GM18873 (cell line): ENCODE measurements around the gene GPATCH4.

Experiments
- ATAC-seq: cut with Tn5 transposase; IDR thresholded peaks from one replicate; pipeline ENCODE4 v1.9.1; 2021; ENCODE audit warnings: mild to moderate bottlenecking, moderate library complexity, moderate number of reproducible peaks; ENCODE audit not compliant: unreplicated experiment, low FRiP score

The GPATCH4 gene

DNA sequence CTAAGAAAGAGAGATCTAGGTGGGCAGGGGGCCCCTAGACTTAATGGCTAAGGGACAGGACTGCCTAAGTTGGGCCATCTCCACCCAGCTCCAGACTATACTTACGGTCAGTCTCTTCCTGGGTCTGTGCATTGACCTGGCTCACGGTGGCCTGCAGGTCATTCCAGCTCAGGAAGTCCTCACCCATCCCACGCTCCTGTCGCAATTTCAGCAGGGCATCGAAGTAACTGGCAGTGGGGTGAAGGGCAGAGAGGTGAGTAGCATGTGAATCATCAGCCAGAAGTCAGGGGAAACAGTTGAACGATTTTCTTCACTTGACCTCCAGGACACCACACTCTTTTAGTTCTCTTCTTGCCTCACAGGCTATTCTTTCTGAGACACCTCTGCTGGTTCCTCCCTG is 49.4 kb downstream of the GPATCH4 start:
- ATAC-seq = no peak

DNA sequence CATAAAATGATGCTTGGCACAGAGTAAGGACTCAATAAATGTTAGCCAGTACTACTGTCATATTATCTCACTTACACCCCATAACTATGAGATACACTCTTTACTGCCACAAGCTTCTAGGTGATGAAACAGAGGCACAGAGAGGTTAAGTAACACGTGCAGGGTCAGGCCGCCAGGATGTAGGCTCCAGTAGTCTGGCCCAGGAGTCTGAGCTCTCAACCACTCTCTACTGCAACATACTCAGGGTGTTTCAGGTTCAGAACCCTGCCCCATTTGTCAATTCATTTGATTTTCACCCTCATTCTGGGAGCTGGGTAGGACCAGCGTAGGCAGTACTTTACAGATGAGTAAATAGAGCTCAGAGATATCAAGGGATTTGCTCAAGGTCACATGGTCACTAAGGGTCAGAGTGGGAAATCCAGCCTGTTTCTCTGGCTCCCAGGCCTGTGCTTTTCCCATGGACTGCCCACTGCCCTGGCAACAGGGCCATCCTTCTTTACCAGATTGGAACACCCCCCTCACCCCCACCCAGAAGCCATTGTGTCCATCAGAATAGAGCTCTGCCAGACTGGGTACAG is 50.1 kb downstream of the GPATCH4 start:
- no peak for ATAC-seq

DNA sequence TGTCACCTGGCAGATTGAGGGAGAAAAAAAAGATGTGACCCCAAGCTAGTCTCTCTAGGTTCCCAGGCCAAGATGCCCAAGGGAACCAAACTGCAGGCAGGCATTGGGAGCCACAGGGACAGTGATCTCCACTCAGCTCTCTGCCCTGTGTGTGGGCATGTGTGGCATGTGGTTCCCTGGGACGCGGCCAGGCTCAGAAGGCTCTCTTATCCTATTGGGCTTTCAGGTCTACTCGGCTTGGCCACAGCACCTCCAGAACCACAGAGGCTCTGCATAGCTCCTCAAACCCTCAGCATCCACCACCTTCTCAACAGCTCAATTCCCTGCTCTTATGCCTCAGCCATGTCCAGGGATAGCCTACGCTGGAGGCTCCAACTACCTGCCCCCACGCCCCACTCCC is 50.9 kb downstream of the GPATCH4 start:
- ATAC-seq = no peak

DNA sequence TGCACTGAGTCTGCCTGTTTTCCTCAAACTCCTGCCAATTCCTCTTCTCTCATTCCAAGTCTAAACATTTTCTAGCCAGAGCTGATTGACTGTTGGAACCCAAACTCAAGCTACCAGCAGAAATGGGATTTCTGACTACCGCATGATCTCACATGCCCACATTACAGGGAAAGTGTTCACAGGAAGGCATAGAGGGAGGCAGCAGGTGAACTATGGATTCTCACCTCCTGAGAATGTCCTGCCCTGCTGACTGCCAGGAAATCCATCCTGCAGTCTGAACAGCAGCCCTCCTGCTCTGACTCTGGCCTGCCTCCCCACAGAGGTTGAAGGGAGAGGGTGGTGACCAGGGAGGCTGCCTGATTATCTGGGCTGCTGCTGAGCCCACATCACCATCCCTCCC is 51.4 kb downstream of the GPATCH4 start:
- no peak for ATAC-seq

DNA sequence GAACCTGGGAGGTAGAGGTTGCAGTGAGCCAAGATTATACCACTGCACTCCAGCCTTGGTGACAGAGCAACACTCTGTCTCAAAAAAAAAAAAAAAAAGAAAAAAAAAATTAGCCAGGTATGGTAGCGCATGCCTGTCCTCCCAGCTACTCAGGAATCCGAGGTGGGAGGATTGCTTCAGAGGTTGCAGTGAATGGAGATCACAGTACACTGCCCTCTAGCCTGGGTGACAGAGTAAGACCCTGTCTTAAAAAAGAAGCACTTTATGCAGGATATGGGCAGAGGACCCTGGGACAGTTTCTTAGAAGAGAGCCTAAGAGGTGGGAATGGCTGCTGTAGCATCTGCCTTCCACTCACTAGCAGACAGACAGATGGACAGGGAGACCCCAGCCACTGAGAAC is 51.9 kb downstream of the GPATCH4 start:
- no peak for ATAC-seq

DNA sequence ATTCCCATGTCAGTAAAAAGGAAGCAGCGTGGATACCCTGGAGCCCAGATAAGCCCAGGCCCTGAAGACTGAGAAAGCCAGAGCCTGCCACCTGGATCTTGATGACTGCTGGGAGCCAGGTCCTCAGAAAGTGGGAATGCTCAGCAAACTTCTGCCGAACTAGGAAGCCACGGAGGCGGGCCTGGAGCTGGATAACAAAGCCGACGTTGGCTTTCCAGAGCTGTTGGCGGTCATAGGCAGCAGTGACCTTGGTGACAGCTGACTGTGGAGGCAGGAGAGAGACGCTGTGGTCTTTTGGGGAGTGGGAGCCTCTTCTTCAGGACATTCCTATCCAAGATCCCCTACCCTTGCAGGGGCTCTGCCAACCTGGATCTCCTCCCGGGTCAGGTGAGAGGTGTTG is 53.3 kb downstream of the GPATCH4 start:
- no peak for ATAC-seq

DNA sequence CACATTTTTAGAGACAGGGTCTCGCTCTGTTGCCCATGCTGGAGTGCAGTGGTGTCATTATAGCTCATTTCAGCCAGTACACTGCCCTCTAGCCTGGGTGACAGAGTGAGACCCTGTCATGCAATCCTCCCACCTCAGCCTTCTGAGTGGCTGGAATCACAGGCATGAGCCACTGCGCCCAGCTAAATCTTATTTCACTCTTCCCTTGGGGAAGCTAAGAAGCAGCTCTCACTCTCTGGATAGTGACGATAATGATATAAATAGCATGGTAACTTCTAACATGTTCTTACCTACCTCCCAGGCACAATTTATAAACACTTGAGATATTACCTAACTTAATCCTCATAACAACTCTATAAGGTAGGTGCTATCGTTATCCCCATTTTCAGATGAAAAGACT is 53.8 kb downstream of the GPATCH4 start:
- ATAC-seq = no peak

DNA sequence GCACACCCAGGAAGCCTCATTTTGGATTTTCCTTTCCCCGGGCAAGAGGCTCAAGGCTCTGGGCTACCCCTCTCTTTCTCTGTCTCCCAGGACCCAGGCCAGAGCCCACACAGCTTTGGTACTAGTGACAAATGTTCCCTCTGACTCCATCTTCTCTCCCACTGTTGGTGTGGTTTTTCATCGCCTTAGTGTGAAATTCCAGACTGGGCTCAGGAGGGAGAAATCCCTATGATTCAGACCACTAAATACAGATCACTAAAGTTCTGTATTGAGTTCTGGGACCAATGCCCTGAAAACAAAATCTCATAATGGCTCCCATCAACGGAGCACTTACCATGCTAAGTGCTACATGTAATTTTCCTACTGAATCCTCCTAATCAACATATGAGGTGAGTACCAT is 55.0 kb downstream of the GPATCH4 start:
- no peak for ATAC-seq

DNA sequence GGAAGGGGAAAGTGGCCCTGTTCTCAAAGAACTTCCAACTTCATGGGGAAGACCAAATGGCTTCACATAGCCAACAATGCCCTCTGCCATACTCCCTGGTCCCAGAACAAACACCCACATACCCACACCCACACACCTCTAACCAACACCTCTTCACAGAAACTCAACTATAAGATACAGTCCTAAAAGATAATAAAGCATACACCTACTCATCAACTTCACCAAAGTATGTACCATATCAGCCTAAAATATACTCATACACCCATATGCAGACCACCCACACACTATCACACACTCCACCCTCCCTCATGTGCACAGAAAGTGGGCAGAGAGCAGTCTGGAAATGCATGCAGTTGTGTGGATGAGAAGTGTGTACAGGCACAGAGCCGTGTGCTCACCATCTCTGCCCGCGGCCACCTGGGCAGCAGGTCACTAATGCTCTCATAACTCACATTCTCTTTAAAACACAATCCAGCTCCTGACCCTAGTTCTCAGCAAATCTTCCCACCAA is 56.6 kb downstream of the GPATCH4 start:
- no peak for ATAC-seq
